Measurements from ENCODE around the gene TRAF1. TPM values are rescaled to one million over a fixed set of nuclear protein-coding genes. Genes with fewer than 3 reads are reported as not detected.

TRAF1 gene
- total RNA-seq, 1 experiment from 2014 or later, result 1.4 TPM

- no peak overlapping the region for H3K18ac ChIP-seq (ENCODE audit: insufficient read length, low read depth, low read length)
- peaks cover 12 to 25% of the 10 kb centered on the region in 2 experiments for H3K4me1 Mint-ChIP-seq
- no peak overlapping the region for H3K56ac ChIP-seq (ENCODE audit: insufficient read length, low read depth, low read length)
- H3K4me1 ChIP-seq (ENCODE audit: insufficient read depth, low read length), result no peaks in the 10 kb centered on the region; the same call in 1 of the 2 replicates
- H3K36me3 Mint-ChIP-seq (ENCODE audit: insufficient read depth in 1 of 3, low read depth in 3 of 3), result no peaks in the 10 kb centered on the region
- no peak overlapping the region for H2BK120ac ChIP-seq (ENCODE audit: low read depth, low read length, poor library complexity, severe bottlenecking)
- no peak overlapping the region for H4K8ac ChIP-seq (replicated peaks; ENCODE audit: insufficient read length, low read depth, low read length)
- no CpG with 5 or more reads among the region's 13 CpGs for WGBS (ENCODE audit: extremely low coverage, insufficient read length, low lambda C conversion rate)
- H3K4me2 ChIP-seq (ENCODE audit: insufficient read depth, insufficient read length, low read length), result no peak overlapping the region
- H2BK5ac ChIP-seq (ENCODE audit: insufficient read length, low read length), result no peak overlapping the region
- no peak overlapping the region for H3K14ac ChIP-seq (ENCODE audit: insufficient read depth, low read length)
- no peaks in the 10 kb centered on the region for H4K20me1 ChIP-seq (ENCODE audit: control insufficient read depth, insufficient read depth, insufficient read length)
- no peak overlapping the region for H2BK20ac ChIP-seq (ENCODE audit: low read depth, low read length, poor library complexity, severe bottlenecking)
- H2AFZ ChIP-seq (ENCODE audit: low read length), result no peak overlapping the region
- no peak overlapping the region for H2BK12ac ChIP-seq (ENCODE audit: insufficient read length, low read depth, low read length)
- no peak overlapping the region for H3K4me3 Mint-ChIP-seq
- no peak overlapping the region for H3K4ac ChIP-seq (ENCODE audit: low read depth, low read length)
- H4K5ac ChIP-seq (ENCODE audit: insufficient read length, low read depth, low read length), result no peak overlapping the region
- no peaks in the 10 kb centered on the region for H3K9me3 ChIP-seq (ENCODE audit: control insufficient read depth, low read depth, low read length)
- no peak for DNase-seq
- H3K79me1 ChIP-seq (ENCODE audit: insufficient read depth, low read depth, low read length, poor library complexity, severe bottlenecking), result no peaks in the 10 kb centered on the region
- H2AK5ac ChIP-seq (ENCODE audit: insufficient read length, low read length), result no peak overlapping the region
- no peak overlapping the region for H4K91ac ChIP-seq (ENCODE audit: insufficient read length, low read depth, low read length)
- H3K9ac ChIP-seq (ENCODE audit: extremely low read depth, insufficient read length, low read length), result no peak overlapping the region
- no peaks in the 10 kb centered on the region for H3K9me3 Mint-ChIP-seq
- H3K27ac Mint-ChIP-seq, result no peak overlapping the region
- peaks cover 15% of the 10 kb centered on the region for H3K27me3 Mint-ChIP-seq (ENCODE audit: low read depth)
- H3K27me3 ChIP-seq (ENCODE audit: insufficient read depth, low read length), result no peaks in the 10 kb centered on the region
- no peak overlapping the region for H3K27ac ChIP-seq (ENCODE audit: insufficient read length, low read depth, low read length)
- no peaks in the 10 kb centered on the region for H3K79me2 ChIP-seq (ENCODE audit: insufficient read depth, low read length)
- no peaks in the 10 kb centered on the region for H3K23me2 ChIP-seq (ENCODE audit: insufficient read length, low read depth, low read length, poor library complexity, severe bottlenecking)
- H3T11ph ChIP-seq (ENCODE audit: low read length), result no peak overlapping the region
- H2BK15ac ChIP-seq (ENCODE audit: low read depth, low read length), result no peak overlapping the region
- TF ChIP-seq CTCF (conservative IDR thresholded peaks at IDR 0.05), result no peak
- H3K23ac ChIP-seq (ENCODE audit: insufficient read length, low read depth, low read length), result no peak overlapping the region
Measured at GRCh38 chr9:120893611-120894307, 32.8 kb downstream of the TRAF1 start.
